ENCODE data around the gene RARS1. TPM values are rescaled to one million over a fixed set of nuclear protein-coding genes. Genes with fewer than 3 reads are reported as not detected.
A peak's percentile ranks its signal among the peaks of the same experiment; 100 is the strongest.

RARS1 gene
- total and polyA plus RNA-seq, 3 donors from 2014 or later: 36.1 to 83.4 (median 73.3) TPM

- H3K9me3 ChIP-seq: no peaks in the 10 kb centered on the region
- 83 to 93% methylated on average over 2 of the region's 2 CpGs for WGBS, 2 donors
- no peaks in the 10 kb centered on the region for H3K4me1 ChIP-seq
- no peaks in the 10 kb centered on the region for H3K36me3 ChIP-seq (ENCODE audit: low read depth, missing control alignments)
- no peak for DNase-seq
- TF ChIP-seq POLR2A (IDR thresholded peaks at IDR 0.05): no peak
- TF ChIP-seq CTCF (IDR thresholded peaks at IDR 0.05): no peak
- no peak overlapping the region for H3K4me3 ChIP-seq
- no peak overlapping the region for H3K27ac ChIP-seq
- intact Hi-C loops (cut with DNase I; ENCODE audit: low total_unique reads): no loop called here
- no peaks in the 10 kb centered on the region for H3K27me3 ChIP-seq
Measured at GRCh38 chr5:168513861-168514428, 27.7 kb downstream of the RARS1 start.

GRCh38 chr5:168525856-168526255 lies 39.6 kb downstream of the RARS1 start:
- Histone ChIP-seq H3K4me1 (peaks cover 3% of the 10 kb centered on the region), H3K27me3 (no peaks in the 10 kb centered on the region), H3K4me3 (no peak overlapping the region), H3K36me3 (ENCODE audit: low read depth, missing control alignments) (no peaks in the 10 kb centered on the region), H3K9me3 (no peaks in the 10 kb centered on the region), H3K27ac (no peak overlapping the region)
- 62 to 77% methylated on average over 2 of the region's 2 CpGs for WGBS, 2 donors
- DNase-seq: no peak
- intact Hi-C loops (cut with DNase I; ENCODE audit: low total_unique reads): no loop called here
- TF ChIP-seq CTCF (IDR thresholded peaks at IDR 0.05) (no peak), POLR2A (IDR thresholded peaks at IDR 0.05) (no peak)

GRCh38 chr5:168527756-168528295 lies 41.6 kb downstream of the RARS1 start:
- H3K27ac ChIP-seq: no peak overlapping the region
- no peak for TF ChIP-seq POLR2A (IDR thresholded peaks at IDR 0.05)
- TF ChIP-seq CTCF (IDR thresholded peaks at IDR 0.05): no peak
- no peaks in the 10 kb centered on the region for H3K36me3 ChIP-seq (ENCODE audit: low read depth, missing control alignments)
- H3K27me3 ChIP-seq: no peaks in the 10 kb centered on the region
- H3K4me1 ChIP-seq: peaks cover 3% of the 10 kb centered on the region
- H3K9me3 ChIP-seq: no peaks in the 10 kb centered on the region
- no peak overlapping the region for H3K4me3 ChIP-seq
- no peak for DNase-seq
- intact Hi-C loops (cut with DNase I; ENCODE audit: low total_unique reads): no loop called here
- 61 to 68% methylated on average over 4 of the region's 4 CpGs for WGBS, 2 donors

- no peaks in the 10 kb centered on the region for H3K27me3 ChIP-seq
- H3K36me3 ChIP-seq (ENCODE audit: low read depth, missing control alignments): no peaks in the 10 kb centered on the region
- TF ChIP-seq POLR2A (IDR thresholded peaks at IDR 0.05) (no peak), CTCF (IDR thresholded peaks at IDR 0.05) (no peak)
- H3K27ac ChIP-seq: no peak within 1 kb of the TSS
- DNase-seq: peak; percentile 36
- intact Hi-C loops (cut with DNase I; ENCODE audit: low total_unique reads): no loop called here
- WGBS, 2 donors: 14 to 23% methylated on average over 18 to 36 of the region's 38 CpGs
- H3K4me1 ChIP-seq: peaks cover 3% of the 10 kb centered on the region
- H3K4me3 ChIP-seq: peak within 1 kb of the TSS; percentile 29 to 48
- no peaks in the 10 kb centered on the region for H3K9me3 ChIP-seq
Measured at GRCh38 chr5:168528521-168529373, 42.5 kb downstream of the RARS1 start, which contains the start of gene FBLL1. FBLL1 (plus strand) TSS chr5:168529305; CDS start chr5:168529505, 200 bp downstream.

Data from testis (tissue), 3 donors.